Dendritic cell treated with granulocyte-macrophage colony-stimulating factor and Interleukin-4, amounts not matched to agents 40 ng/mL and 50 ng/mL, for 4 days (primary cell): ENCODE results near the gene TRMT10C.
"Not testable (repeated sequence)": the region's sequence is repeated elsewhere in the genome, so short reads cannot be mapped to it uniquely, and the experiment has no call there.

ENCODE experiments used
- H3K27ac Mint-ChIP-seq: one replicate; pipeline ENCODE4 v1.8.0; 2022; ENCODE audit warnings: mild to moderate bottlenecking, mixed read lengths
- H3K27me3 Mint-ChIP-seq: one replicate; pipeline ENCODE4 v1.8.0; 2022; ENCODE audit warnings: mild to moderate bottlenecking, mixed read lengths
- H3K36me3 Mint-ChIP-seq: one replicate; pipeline ENCODE4 v1.8.0; 2022; ENCODE audit warnings: low read depth, mixed read lengths
- H3K4me1 Mint-ChIP-seq: one replicate; pipeline ENCODE4 v1.8.0; 2022; ENCODE audit warnings: low read depth, mixed read lengths
- H3K4me3 Mint-ChIP-seq: one replicate; pipeline ENCODE4 v1.8.0; 2022; ENCODE audit warnings: mild to moderate bottlenecking, moderate library complexity, mixed read lengths
- H3K9me3 Mint-ChIP-seq: one replicate; pipeline ENCODE4 v1.8.0; 2022; ENCODE audit warnings: mixed read lengths
- intact Hi-C: fragments of 100-400 bp; cut with micrococcal nuclease; formaldehyde crosslinking; loops from one replicate; pipeline ENCODE4 v1.15.0; 2022

Gene TRMT10C

DNA sequence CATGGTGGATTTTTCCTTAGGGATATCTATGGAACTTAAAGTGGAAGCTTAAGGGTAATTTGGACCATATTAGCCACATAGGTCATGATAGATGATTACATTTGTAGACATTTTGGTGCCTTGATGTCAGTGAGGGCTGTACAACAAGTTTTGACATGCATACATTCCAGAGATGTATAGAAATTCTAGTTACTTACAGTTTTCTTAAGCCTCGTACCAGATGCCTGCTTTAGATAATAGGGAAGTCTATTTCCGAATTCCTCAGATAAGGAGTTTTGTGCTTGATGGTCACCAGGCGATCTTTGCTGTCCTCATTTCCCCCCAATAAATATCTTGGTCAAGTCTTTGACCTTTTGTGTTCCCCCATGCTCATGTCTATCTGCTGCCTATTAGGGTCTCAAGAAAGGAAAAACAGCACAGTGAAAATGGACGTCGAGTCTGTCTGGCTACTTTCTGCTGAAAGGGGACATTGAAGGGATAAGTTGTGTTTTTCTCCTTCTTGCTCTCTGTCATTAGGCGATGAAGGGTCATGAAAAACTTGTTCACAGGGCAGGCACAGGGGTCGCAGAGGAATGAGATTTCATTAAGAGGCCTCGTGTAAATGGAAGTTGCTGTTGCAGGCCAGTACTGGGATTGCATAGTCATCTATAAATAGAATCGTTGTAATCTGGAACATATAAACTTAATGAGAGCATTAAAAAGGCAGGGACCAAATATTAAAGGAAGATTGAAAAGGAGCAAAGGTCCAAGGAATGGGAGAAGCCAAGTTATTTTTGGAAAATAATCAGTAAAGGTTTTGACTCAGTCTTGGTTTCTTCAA is 28.7 kb upstream of the TRMT10C start:
- H3K27ac Mint-ChIP-seq: no peak overlapping the region
- no peaks in the 10 kb centered on the region for H3K27me3 Mint-ChIP-seq
- H3K4me1 Mint-ChIP-seq: peaks cover 5% of the 10 kb centered on the region
- intact Hi-C loops: no loop called here
- H3K4me3 Mint-ChIP-seq: no peak overlapping the region
- no peaks in the 10 kb centered on the region for H3K9me3 Mint-ChIP-seq
- no peaks in the 10 kb centered on the region for H3K36me3 Mint-ChIP-seq

DNA sequence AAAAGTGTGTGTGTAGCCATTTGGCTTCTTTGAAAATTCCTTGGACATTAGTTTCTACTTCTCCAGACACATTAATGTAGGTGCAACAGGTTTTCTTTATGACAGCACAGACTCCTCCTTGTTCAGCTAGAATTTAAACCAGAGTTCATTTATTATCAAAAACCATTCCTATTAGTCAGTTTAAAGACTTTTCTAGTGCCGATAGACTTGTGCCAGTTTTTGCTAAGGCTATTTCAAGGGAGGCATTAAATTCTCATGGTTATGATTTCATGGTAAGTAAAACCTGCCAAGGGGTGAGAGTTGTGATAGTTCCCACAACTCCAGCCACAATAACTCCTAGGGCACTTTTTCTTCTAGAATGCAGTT is 28.1 kb upstream of the TRMT10C start:
- intact Hi-C loops: no loop called here
- Mint-ChIP-seq H3K4me1 (peaks cover 5% of the 10 kb centered on the region), H3K27me3 (no peaks in the 10 kb centered on the region)

DNA sequence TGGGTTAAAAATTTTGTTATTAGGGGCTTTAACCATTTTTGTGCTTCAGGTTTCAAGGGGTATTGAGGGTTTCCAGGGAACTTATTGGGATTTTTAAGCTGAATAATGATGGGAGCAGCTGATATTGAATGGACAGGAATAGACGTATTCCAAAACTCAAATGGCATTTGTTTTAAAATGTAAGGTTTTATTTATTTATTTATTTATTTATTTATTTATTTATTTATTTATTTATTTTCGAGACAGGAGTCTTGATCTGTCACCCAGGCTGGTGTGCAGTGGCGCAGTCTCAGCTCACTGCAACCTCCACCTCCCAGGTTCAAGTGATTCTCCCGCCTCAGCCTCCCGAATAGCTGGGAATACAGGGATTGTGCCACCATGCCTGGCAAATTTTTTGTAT is 26.4 kb upstream of the TRMT10C start:
- no peaks in the 10 kb centered on the region for H3K36me3 Mint-ChIP-seq
- H3K4me3 Mint-ChIP-seq: no peak overlapping the region
- no peaks in the 10 kb centered on the region for H3K27me3 Mint-ChIP-seq
- H3K4me1 Mint-ChIP-seq: peaks cover 5% of the 10 kb centered on the region
- no peak overlapping the region for H3K27ac Mint-ChIP-seq
- intact Hi-C loops: no loop called here
- H3K9me3 Mint-ChIP-seq: no peaks in the 10 kb centered on the region

More for the DNA sequence above, 28.1 kb upstream of the TRMT10C start:
- Mint-ChIP-seq H3K9me3 (no peaks in the 10 kb centered on the region), H3K27ac (no peak overlapping the region), H3K36me3 (no peaks in the 10 kb centered on the region), H3K4me3 (no peak overlapping the region)

DNA sequence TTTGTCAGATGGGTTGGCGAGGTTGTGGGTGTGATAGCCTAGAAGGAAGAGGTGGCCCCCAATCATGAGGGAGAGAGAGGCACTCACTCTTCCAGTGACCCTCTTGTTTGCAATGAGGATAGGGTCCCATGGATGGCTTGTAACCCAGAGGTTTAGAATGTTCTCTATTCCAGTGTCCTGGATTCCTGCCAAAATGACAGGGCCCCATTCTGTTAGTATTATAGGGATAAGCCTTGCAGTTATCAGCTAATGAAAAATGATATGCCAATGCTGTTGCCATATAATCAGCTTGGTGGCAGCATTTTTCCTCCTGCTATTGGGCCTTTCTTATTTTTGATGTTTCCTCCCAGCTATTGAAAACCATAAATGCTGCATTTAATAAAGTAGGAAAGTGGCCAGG is 25.4 kb upstream of the TRMT10C start:
- Mint-ChIP-seq H3K27ac (no peak overlapping the region), H3K36me3 (no peaks in the 10 kb centered on the region), H3K4me3 (no peak overlapping the region), H3K4me1 (peaks cover 5% of the 10 kb centered on the region), H3K9me3 (no peaks in the 10 kb centered on the region), H3K27me3 (no peaks in the 10 kb centered on the region)
- intact Hi-C loops: no loop called here

DNA sequence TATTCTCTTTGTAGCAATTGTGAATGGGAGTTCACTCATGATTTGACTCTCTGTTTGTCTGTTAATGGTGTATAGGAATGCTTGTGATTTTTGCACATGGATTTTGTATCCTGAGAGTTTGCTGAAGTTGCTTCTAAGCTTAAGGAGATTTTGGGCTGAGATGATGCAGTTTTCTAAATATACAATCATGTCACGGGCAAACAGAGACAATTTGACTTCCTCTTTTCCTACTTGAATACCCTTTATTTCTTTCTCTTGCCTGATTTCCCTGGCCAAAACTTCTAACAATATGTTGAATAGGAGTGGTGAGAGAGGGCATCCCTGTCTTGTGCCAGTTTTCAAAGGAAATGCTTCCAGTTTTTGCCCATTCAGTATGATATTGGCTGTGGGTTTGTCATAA is 24.7 kb upstream of the TRMT10C start:
- H3K27me3 Mint-ChIP-seq, H3K9me3 Mint-ChIP-seq, H3K4me1 Mint-ChIP-seq, H3K27ac Mint-ChIP-seq, intact Hi-C loops, H3K4me3 Mint-ChIP-seq, H3K36me3 Mint-ChIP-seq: not testable (repeated sequence)

DNA sequence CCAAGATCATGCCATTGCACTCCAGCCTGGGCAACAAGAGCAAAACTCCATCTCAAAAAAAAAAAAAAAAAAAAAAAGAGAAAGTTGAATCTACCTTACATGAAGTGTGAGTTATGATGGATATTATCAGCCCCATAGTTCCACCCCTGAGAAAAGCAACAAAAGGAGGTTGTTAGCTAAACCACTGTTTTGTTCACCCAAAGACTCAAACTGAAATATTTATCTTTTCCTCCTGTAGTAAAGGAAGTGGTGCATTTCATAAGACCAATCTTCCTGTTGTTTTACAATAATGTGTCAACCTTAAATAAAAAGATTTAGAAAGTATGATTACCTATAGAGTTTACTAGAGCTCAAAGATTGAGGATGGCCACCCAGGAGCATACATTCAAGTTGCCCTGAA is 18.7 kb upstream of the TRMT10C start:
- no peaks in the 10 kb centered on the region for H3K27me3 Mint-ChIP-seq
- intact Hi-C loops: no loop called here
- H3K36me3 Mint-ChIP-seq: no peaks in the 10 kb centered on the region
- H3K4me3 Mint-ChIP-seq: no peak overlapping the region
- no peaks in the 10 kb centered on the region for H3K9me3 Mint-ChIP-seq
- H3K4me1 Mint-ChIP-seq: no peaks in the 10 kb centered on the region
- no peak overlapping the region for H3K27ac Mint-ChIP-seq

DNA sequence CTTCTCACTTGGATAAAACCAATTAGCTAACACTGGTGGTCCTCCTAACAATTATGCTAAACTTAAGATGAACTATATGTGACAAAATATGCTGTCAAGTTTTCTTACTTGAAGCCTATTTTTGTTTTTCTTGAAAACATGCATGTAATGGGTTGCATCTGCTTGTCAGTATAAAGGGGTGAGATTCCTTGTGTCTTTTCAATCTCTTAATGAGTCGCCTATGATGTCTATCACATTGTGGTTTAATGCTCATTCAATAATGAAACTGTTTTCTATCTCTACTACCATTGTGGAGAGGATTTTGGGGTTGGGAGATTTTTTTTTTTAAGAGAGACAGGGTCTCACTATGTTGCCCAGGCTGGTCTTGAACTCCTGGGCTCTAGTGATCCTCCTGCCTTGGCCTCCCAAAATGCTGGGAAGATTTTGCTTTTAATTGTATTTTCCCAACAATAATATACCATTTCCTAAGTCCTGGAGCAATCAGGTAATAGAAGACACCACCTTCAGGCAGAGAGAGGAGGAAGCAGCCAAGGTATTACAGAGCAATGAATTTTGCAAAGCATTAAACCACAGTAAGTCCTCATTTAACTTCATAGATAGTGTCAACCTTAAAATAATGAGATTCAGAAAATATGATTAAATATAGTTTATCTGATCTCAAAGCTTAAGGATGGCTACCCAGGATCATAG is 17.4 kb upstream of the TRMT10C start:
- H3K27ac Mint-ChIP-seq: no peak overlapping the region
- intact Hi-C loops: no loop called here
- no peaks in the 10 kb centered on the region for H3K4me1 Mint-ChIP-seq
- no peaks in the 10 kb centered on the region for H3K36me3 Mint-ChIP-seq
- H3K27me3 Mint-ChIP-seq: no peaks in the 10 kb centered on the region
- H3K4me3 Mint-ChIP-seq: no peak overlapping the region
- no peaks in the 10 kb centered on the region for H3K9me3 Mint-ChIP-seq

DNA sequence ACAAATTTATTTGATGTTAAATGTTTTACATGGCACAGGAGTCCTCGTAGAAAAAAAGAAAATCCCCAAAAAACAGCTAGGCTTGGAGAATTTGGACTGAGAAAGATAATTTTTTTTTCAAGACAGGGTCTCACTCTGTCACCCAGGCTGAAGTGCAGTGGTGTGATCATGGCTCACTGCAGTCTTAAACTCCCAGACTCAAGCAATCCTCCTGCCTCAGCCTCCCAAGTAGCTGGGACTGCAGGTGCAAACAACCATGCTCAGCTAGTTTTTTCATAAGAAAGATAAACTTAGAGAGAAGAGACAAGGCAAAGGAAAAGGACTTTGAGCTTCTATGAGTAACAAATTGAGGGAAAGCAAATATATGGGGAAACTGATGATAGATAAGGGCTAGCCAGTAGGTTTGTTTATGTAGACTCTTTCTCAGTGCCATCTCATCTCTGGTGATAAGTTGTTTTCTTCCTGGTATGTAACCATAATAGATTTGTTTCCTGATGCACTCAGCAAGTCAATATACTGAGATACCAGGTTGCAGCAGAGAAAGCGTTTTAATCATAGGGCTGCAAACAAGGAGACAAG is 13.1 kb upstream of the TRMT10C start:
- H3K4me3 Mint-ChIP-seq: no peak overlapping the region
- intact Hi-C loops: no loop called here
- no peaks in the 10 kb centered on the region for H3K4me1 Mint-ChIP-seq
- H3K27me3 Mint-ChIP-seq: no peaks in the 10 kb centered on the region
- H3K36me3 Mint-ChIP-seq: no peaks in the 10 kb centered on the region
- no peaks in the 10 kb centered on the region for H3K9me3 Mint-ChIP-seq
- no peak overlapping the region for H3K27ac Mint-ChIP-seq

DNA sequence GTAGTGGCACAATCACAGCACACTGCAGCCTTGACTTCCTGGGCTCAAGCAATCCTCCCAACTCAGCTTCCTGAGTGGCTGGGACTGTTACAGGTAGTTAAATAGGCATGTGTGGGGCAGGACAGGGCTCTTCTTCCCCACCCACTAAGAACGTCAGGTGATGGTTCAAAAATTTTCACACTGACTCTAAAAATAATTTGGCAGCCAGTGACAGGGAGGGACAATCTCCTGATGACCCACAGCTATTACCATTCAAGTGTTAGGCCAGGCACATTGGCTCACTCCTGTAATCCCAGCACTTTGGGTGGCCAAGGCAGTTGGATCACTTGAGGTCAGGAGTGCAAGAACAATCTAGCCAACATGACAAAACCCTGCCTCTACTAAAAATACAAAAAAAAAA is 12.2 kb upstream of the TRMT10C start:
- Mint-ChIP-seq H3K4me1 (no peaks in the 10 kb centered on the region), H3K27me3 (no peaks in the 10 kb centered on the region), H3K4me3 (no peak overlapping the region), H3K27ac (no peak overlapping the region), H3K36me3 (no peaks in the 10 kb centered on the region), H3K9me3 (no peaks in the 10 kb centered on the region)
- intact Hi-C loops: no loop called here

DNA sequence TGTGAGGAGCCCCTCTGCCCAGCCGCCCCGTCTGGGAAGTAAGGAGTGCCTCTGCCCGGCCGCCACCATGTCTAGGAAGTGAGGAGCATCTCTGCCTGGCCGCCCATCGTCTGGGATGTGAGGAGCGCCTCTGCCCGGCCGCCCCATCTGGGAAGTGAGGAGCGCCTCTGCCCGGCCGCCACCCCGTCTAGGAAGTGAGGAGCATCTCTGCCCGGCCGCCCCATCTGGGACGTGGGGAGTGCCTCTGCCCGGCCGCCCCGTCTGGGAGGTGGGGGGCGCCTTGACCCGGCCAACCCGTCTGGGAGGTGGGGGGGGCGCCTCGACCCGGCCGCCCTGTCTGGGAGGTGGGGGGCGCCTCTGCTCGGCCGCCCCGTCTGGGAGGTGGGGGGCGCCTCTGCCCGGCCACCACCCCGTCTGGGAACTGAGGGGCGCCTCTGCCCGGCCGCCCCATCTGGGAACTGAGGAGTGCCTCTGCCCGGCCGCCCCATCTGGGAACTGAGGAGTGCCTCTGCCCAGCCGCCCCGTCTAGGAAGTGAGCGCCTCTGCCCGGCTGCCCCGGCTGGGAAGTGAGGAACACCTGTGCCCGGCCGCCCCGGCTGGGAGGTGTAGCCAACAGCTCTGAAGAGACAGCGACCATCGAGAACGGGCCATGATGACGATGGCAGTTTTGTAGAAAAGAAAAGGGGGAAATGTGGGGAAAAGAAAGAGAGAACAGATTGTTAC is 10.1 kb upstream of the TRMT10C start:
- H3K4me3 Mint-ChIP-seq, H3K36me3 Mint-ChIP-seq, intact Hi-C loops, H3K9me3 Mint-ChIP-seq, H3K27me3 Mint-ChIP-seq, H3K27ac Mint-ChIP-seq, H3K4me1 Mint-ChIP-seq: not testable (repeated sequence)

DNA sequence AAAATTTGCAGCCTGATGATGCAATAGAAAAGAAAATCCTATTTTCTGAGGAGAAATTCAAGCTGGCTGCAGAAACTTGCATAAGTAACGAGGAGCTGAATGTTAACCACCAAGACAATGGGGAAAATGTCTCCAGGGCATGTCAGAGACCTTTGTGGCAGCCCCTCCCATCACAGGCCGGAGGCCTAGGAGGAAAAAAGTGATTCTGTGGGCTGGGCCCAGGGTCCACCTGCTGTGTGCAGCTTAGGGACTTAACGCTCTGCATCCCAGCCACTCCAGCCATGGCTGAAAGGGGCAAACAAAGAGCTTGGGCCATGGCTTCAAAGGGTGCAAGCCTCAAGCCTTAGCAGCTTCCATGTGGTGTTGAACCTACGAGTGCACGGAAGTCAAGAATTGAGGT is 8.3 kb upstream of the TRMT10C start:
- H3K9me3 Mint-ChIP-seq, H3K36me3 Mint-ChIP-seq, H3K4me3 Mint-ChIP-seq, H3K4me1 Mint-ChIP-seq, H3K27ac Mint-ChIP-seq, intact Hi-C loops: not testable (repeated sequence)
- peaks cover 11% of the 10 kb centered on the region for H3K27me3 Mint-ChIP-seq

DNA sequence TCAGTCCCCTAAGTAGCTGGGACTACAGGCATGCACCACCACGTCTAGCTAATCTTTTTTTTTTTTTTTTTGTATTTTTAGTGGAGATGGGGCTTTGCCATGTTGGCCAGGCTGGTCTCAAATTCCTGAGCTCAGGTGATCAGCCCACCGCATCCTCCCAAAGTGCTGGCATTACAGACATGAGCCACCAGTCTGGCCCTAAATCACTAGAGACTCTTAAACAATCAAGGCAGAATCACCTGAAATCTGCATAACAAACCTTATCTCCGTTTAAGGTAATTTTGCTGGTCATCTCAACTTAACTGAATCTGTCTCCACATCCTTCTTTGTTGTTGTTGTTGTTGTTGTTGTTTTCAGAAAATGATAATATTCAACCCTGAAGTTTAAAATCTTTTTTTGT is 5.6 kb upstream of the TRMT10C start:
- peaks cover 7% of the 10 kb centered on the region for H3K4me1 Mint-ChIP-seq
- no peaks in the 10 kb centered on the region for H3K9me3 Mint-ChIP-seq
- H3K4me3 Mint-ChIP-seq: no peak overlapping the region
- no peaks in the 10 kb centered on the region for H3K36me3 Mint-ChIP-seq
- H3K27ac Mint-ChIP-seq: no peak overlapping the region
- intact Hi-C loops: no loop called here
- peaks cover 20% of the 10 kb centered on the region for H3K27me3 Mint-ChIP-seq

DNA sequence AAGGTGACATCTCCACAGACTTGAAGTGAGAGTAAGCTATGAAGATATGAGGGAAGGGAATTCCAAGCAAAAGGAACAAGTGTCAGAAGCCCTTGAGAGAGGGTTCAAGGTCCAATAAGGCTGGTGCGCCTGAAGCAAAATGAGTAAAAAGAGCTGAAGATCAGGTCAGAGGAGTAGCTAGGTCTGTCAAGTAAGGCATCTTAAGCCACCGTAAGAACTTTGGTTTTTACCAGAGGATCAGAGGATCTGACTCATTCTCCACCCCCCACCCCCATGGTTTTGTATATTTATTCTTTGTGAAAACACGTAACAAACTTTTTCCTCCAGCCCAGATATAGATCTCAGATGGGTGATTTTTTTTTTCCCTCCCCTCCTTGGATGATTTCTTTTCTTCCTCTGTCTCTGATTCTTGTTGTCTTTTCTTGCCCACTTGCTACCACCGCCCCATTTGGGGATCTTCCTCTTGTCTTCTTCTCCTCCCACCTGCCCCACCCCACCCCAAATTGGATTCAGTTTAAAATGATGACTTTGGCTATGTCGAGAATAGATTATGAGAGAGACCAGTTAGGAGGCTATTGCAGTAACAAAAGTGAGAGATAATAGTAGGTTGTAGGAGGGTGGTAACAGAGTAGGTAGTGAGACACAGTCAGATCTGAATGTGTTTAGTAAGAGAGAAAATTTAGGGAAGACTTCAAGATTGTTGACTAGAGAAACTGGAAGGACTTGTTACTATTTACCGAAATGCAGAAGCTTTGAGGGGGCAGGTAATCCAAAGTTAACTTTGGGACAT is 6.1 kb downstream of the TRMT10C start:
- H3K36me3 Mint-ChIP-seq: peaks cover 32% of the 10 kb centered on the region
- H3K4me3 Mint-ChIP-seq: no peak overlapping the region
- H3K27me3 Mint-ChIP-seq: peaks cover 7% of the 10 kb centered on the region

More for the DNA sequence above, 6.1 kb downstream of the TRMT10C start:
- H3K9me3 Mint-ChIP-seq: no peaks in the 10 kb centered on the region
- peaks cover 23% of the 10 kb centered on the region for H3K4me1 Mint-ChIP-seq
- no peak overlapping the region for H3K27ac Mint-ChIP-seq
- intact Hi-C loops: no loop called here
